HG03565 (cell line): ENCODE results near the gene ANKRD39.
"Not testable (repeated sequence)": the region's sequence is repeated elsewhere in the genome, so short reads cannot be mapped to it uniquely, and the experiment has no call there.

Experiments
- ATAC-seq: cut with Tn5 transposase; IDR thresholded peaks from one replicate; pipeline ENCODE4 v1.9.1; 2021; ENCODE audit warnings: mild to moderate bottlenecking, moderate library complexity; ENCODE audit not compliant: unreplicated experiment

ANKRD39 gene, protein sequence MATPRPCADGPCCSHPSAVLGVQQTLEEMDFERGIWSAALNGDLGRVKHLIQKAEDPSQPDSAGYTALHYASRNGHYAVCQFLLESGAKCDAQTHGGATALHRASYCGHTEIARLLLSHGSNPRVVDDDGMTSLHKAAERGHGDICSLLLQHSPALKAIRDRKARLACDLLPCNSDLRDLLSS

GRCh38 chr2:96857667-96858372 is at the start of gene ANKRD39:
ANKRD39 (minus strand) TSS chr2:96858016; CDS start chr2:96857987, 29 bp downstream.
- peak; percentile 95 for ATAC-seq

GRCh38 chr2:96906729-96907114 is 48.9 kb upstream of the ANKRD39 start:
- ATAC-seq = no peak

GRCh38 chr2:96903815-96904214 is 46.0 kb upstream of the ANKRD39 start:
- no peak for ATAC-seq

GRCh38 chr2:96903318-96903717 is 45.5 kb upstream of the ANKRD39 start:
- no peak for ATAC-seq

- no peak for ATAC-seq
Observed at GRCh38 chr2:96900237-96900636, 42.4 kb upstream of the ANKRD39 start.

GRCh38 chr2:96899413-96899741 is 41.6 kb upstream of the ANKRD39 start:
- ATAC-seq = no peak

GRCh38 chr2:96898641-96899412 is 41.0 kb upstream of the ANKRD39 start:
- ATAC-seq = no peak

GRCh38 chr2:96898135-96898505 is 40.3 kb upstream of the ANKRD39 start:
- ATAC-seq = no peak

- no peak for ATAC-seq
Observed at GRCh38 chr2:96897491-96898134, 39.8 kb upstream of the ANKRD39 start.

- ATAC-seq = no peak
Observed at GRCh38 chr2:96895746-96896651, 38.2 kb upstream of the ANKRD39 start.

DNA sequence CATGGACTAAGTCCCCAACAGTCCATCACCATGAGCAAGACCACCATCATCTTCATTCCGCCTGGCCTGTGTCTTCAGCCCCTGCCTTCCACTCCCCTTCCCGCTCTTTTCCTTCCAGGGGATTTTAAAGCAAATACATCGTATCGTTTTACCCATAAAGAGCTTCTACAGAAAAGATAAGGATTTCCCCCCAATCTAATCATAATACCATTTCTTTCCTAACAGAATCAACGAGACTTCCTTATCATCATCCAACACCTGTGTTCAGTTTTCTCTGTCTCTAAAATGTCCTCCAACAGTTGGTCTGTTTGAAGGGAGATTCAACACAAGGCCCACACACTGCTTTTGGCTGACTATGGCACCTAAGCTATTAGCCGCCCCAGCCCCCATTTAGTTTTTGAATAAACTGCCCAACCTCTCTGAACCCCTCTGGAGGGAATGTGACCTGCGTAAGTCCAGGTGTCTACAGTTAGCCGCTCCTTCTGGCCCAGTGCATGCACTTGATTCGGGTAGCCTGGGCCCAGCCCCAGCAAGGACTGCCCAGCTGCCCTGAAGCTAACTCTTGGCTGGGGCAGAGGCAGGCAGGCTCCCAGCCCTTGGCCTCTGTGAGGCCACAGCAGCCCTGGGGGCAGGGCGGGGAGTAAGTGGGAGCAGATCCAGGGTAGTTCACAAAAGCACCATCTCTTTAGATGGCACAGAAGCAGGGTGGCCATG is 37.4 kb upstream of the ANKRD39 start:
- ATAC-seq = no peak

GRCh38 chr2:96894151-96894531 is 36.3 kb upstream of the ANKRD39 start:
- no peak for ATAC-seq

DNA sequence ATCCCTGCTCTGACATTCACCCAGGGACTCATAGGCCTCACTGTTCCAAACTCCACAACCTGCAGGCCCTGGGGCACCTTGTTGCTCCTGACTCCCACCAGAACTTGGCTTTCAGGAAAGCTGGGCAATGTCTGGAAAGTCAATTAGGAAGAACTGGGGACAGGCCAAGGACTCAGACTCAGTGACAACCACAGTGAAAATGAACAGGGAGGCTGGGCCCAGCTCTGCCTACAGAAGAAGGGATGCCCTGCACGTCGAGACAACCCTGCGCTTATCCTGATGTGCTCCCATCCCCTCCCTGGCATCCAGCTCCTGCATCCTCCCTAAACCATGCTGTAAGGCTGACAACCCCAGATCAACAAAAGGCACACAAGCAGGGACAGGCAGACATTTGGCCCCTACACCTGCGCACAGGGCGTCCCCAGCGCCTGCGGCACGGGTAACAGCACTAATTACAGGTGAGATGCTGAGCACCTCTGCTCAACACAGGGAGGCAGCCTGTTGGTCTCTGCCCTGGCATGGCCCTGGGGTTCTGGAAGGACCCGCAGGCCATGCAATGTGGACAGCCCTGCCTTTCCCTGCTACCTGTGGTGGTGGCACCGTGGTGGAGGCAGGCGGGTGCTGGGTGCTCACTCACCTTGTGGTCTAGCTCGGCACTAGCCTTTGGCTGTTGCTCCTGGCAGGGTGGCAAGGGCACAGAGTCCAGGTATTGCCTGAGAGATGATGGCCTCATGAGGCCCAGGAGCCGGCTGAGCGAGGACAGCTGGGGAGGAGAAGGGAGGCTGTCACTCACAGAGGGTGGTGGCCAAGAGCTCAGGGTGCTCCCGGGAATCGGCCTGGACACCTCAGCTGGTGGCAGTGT is 35.7 kb upstream of the ANKRD39 start:
- no peak for ATAC-seq

DNA sequence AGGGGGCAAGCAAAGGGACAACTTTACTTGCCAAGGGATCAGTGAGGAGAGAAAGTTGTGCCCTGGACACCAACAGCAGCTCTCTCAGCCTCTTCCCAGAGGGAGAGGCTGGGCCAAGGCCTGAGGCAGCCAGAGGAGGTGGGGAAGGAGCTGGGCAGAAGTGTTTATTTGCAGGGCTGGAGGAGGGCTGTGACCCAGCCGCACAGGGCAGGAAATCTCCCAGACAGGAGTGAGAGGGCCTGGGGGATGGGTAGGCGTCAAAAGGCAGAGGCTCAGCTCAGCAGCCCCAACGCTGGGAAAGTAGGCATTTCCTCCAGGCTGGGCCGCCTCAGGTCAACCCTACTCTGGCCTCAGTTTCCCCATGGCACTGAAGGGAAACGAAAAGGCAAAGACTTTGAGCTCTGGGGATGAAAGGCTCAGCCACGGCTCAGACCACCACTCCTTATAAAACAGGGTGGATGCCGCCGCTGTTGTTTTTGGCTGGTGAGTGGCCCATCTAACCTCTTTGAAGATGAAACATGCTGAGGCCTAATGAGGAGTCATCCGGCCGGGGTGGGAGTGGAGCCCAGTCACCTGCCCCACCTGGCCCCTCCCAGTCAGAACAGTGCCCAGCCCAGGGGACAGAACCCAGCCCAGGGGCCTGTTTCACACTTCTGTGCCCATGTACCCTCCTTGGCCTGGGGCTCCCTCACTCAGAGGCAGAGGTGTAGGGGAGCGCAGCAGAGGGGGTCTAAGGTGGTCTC is 33.9 kb upstream of the ANKRD39 start:
- ATAC-seq = no peak

GRCh38 chr2:96890726-96891385 is 33.0 kb upstream of the ANKRD39 start:
- no peak for ATAC-seq

DNA sequence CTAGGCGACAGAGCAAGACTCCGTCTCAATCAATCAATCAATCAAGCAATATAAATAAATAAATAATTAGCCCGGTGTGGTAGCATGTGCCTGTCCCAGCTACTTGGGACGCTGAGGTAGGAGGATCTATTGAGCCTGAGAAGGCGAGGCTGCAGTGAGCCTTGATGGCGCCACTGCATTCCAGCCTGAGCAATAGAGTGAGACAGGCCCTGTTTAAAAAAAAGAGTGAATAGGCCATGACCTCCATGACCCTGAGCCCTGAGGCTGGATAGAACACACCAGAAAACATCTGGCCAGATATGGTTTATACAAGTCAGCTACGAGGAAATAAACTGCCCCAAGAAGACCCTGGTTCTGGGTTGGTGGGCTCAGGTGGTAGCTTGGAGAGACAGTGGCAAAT is 32.4 kb upstream of the ANKRD39 start:
- no peak for ATAC-seq

DNA sequence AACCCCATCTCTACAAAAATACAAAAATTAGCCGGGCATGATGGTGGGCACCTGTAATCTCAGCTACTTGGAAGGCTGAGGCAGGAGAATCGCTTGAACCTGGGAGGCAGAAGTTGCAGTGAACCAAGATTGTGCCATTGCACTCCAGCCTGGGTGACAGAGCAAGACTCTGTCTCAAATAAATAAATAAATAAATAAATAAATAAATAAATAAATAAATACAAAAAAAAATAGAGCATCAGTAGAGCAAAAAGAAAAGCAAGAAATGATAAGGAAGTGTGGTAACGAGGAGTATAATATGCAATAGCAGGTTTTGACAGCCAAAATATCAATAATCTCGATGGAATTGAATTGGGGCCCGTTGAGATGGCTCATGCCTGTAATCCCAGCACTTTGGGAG is 31.7 kb upstream of the ANKRD39 start:
- not testable (repeated sequence) for ATAC-seq
